Mesothelial cell of epicardium (in vitro differentiated cells): ENCODE measurements around the gene KIAA1755. TPM values are rescaled to one million over a fixed set of nuclear protein-coding genes. Genes with fewer than 3 reads are reported as not detected.

Experiments
- DNase-seq, 2 experiments: peaks; one replicate each; pipeline ENCODE4 v3.0.0; 2021; ENCODE audit warnings: low spot score in 2 of 2; ENCODE audit not compliant: unreplicated experiment in 2 of 2
- H3K27ac Mint-ChIP-seq: 2 replicates; pipeline ENCODE4 v1.8.0; 2021; ENCODE audit warnings: mixed read lengths
- H3K27me3 Mint-ChIP-seq: 2 replicates; pipeline ENCODE4 v1.8.0; 2021; ENCODE audit warnings: low read depth, mixed read lengths
- H3K36me3 Mint-ChIP-seq: 2 replicates; pipeline ENCODE4 v1.8.0; 2021; ENCODE audit warnings: mixed read lengths
- H3K4me1 Mint-ChIP-seq: 2 replicates; pipeline ENCODE4 v1.8.0; 2021; ENCODE audit warnings: mixed read lengths
- H3K4me3 Mint-ChIP-seq: 2 replicates; pipeline ENCODE4 v1.8.0; 2021; ENCODE audit warnings: mild to moderate bottlenecking, moderate library complexity, mixed read lengths
- H3K9me3 Mint-ChIP-seq: 2 replicates; pipeline ENCODE4 v1.8.0; 2021; ENCODE audit warnings: mixed read lengths
- CTCF ChIP-seq: fragments of 200-600 bp; sonication (generic); IDR thresholded peaks from one replicate; pipeline ENCODE4 v1.5.0; 2021; ENCODE audit warnings: antibody characterized with exemption; ENCODE audit not compliant: unreplicated experiment
- total RNA-seq: library from RNA; stranded (reverse); gene quantifications from 3 replicates; pipeline ENCODE4 v1.2.1, GENCODE V29; 2021

The KIAA1755 gene
- total RNA-seq, 1 donor from 2014 or later, result 4.4 TPM

DNA sequence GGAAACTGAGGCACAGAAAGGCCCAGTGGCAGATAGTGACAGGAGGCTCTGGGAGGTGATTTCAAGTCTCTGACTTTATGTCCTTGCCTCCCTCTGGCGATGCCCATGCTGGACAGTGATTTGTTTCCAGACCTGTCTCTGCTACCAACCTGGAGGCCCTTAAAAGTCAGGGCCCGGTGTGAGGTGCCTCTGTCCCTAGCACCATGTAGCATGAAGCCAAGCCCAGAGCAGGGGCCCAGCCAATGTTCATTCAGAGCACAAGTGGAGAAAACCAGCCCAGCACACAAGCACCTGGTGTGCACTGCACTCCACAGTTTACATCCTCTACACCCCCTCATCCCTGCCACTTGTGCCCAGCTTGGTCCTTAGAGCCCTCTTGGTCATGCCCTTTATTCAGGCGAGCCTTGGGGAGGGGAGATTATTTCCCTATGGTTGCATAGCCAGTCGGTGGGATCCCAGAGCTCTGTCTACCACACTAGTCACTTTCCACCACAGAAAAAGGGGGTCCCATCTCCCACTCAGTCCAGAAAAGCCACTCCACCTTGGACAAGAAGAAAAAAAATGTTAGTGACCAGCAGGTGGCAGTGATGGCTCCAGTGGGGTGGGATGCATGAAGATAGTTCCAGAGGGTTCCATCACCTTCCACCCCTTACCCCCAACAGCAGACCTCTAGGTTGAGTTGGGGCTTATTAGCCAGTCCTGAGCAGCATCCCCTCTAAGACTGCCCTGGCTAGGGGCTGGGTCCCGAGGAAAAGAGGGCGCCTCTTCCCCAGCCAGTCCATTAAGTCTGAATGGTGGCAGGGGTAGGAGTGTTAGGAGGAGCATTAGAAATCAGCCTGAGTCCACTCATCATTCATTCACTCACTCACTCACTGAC, 30.9 kb downstream of the KIAA1755 start:
- H3K4me3 Mint-ChIP-seq, result no peak overlapping the region
- no peak for DNase-seq
- TF ChIP-seq CTCF, result peak; percentile 59
- no peaks in the 10 kb centered on the region for H3K9me3 Mint-ChIP-seq
- no peak overlapping the region for H3K27ac Mint-ChIP-seq
- no peaks in the 10 kb centered on the region for H3K27me3 Mint-ChIP-seq
- no peaks in the 10 kb centered on the region for H3K4me1 Mint-ChIP-seq
- H3K36me3 Mint-ChIP-seq, result no peaks in the 10 kb centered on the region

DNA sequence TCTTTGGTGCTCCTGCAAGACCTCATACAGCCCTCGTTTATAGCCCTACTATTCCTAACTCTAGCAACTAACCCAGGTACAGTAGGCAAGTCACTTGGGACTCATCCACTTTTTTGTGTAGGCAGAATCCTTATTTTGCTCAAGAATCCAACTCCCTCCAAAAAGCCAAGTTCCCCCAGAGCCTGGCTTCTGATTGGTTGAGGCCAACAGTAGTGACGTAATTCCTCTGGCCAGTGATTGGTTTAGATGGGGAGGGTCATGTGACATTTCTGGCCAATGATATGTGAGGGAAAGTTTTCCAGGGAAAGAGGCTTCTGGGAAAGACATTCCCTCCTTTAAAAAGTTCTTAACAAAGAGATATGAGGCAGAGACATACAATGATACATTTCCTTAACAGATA, 32.1 kb downstream of the KIAA1755 start:
- Mint-ChIP-seq H3K9me3 (no peaks in the 10 kb centered on the region), H3K4me3 (no peak overlapping the region), H3K36me3 (no peaks in the 10 kb centered on the region), H3K27me3 (no peaks in the 10 kb centered on the region), H3K4me1 (no peaks in the 10 kb centered on the region), H3K27ac (no peak overlapping the region)
- DNase-seq, result no peak
- TF ChIP-seq CTCF, result no peak

DNA sequence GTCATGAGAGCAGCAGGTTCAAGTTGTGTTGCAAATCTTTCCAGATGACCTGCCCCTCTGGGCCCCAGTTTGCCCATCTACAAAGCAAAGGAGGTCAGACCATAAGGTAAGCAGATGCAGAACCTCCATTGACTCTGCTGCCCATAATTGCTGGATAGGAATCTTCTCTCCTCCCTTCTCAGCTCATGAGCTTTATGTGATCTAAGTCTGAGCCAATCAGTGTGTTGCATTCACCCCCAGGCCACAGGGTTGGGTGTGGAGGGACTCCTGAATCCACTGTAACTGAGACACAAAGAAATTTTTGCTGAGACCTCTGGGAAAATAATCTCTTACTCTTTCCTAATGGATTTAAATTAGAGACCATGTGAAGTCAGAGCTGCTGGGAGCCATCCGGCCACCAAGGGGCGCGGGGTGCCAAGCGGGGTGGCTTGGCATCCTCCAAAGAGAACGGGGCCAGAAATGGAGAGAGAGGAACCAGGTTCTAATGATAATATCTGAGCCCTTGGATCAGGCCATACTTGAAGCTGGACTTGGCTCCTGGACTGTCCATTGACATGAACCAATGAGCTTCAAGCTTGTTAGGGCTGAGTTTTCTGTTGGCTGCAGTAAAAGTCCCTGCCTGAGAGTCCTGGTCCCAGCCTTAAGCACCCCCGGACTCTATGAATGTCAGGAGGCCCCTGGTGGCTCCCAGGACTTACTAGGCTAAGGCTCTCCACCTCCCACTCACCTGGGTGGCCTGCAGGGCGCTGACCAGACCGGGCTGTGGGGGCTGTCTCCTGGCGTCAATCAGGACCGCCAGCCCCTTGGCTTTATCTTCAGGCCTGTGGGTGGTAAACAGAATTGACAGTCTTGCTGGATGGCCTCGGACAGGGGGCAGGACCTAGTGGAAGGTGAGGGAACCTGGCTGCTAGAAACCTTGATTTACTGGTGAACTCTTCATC, 32.8 kb downstream of the KIAA1755 start:
- Mint-ChIP-seq H3K27ac (no peak overlapping the region), H3K4me3 (no peak overlapping the region), H3K9me3 (no peaks in the 10 kb centered on the region), H3K4me1 (no peaks in the 10 kb centered on the region), H3K36me3 (no peaks in the 10 kb centered on the region), H3K27me3 (no peaks in the 10 kb centered on the region)
- no peak for TF ChIP-seq CTCF
- DNase-seq, result no peak

DNA sequence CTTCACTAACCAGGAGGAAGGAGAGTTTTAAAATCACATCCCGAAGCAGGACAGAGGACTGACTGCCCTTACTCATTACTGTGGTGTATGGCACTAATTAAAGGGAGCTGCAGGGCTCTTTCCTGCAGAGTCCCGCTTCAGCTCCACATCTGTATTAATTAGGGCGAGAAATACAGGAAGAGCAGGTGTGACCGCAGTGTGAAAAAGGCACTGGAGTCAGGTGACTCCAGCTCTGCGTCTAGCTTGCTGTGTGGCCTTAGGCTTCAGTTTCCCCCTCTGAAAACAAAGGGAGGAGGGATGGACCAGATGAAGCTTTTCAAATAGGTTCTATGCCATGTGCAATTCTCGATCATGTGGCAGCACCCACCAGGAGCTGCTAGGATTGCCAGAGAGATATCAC, 34.0 kb downstream of the KIAA1755 start:
- Mint-ChIP-seq H3K4me1 (no peaks in the 10 kb centered on the region), H3K27ac (no peak overlapping the region), H3K9me3 (no peaks in the 10 kb centered on the region), H3K27me3 (no peaks in the 10 kb centered on the region), H3K36me3 (no peaks in the 10 kb centered on the region), H3K4me3 (no peak overlapping the region)
- TF ChIP-seq CTCF, result no peak
- no peak for DNase-seq

DNA sequence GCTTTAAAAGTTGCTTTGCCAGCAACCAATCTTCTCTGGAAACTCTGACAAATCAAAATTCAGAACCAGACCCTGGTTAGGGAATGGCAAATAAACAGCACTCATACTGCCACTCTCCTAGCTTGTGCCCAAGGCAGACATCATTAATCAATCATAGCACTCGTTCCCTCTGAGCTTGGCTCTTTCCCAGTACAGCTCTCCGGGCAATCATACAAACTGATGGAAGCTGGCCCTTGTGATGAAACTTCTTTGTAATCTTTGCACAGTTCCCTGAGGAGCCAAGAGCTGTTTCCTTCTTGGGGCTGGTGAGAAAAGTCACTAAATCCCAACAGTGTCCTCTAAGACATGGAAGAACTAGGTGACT, 34.7 kb downstream of the KIAA1755 start:
- Mint-ChIP-seq H3K4me3 (no peak overlapping the region), H3K9me3 (no peaks in the 10 kb centered on the region), H3K27ac (no peak overlapping the region), H3K4me1 (peaks cover 3% of the 10 kb centered on the region), H3K27me3 (no peaks in the 10 kb centered on the region), H3K36me3 (no peaks in the 10 kb centered on the region)
- no peak for TF ChIP-seq CTCF
- no peak for DNase-seq
